ENCODE data around the gene CDK5RAP2. TPM values are rescaled to one million over a fixed set of nuclear protein-coding genes. Genes with fewer than 3 reads are reported as not detected.

The CDK5RAP2 gene
- total RNA-seq, 4 donors from 2014 or later: 41.6 to 77.2 (median 43.2) TPM

- no peak for ATAC-seq
- Histone ChIP-seq H3K4me1 (peaks cover 0 to 26% (median 0%) of the 10 kb centered on the region in 3 donors), H3K27me3 (no peaks in the 10 kb centered on the region), H3K36me3 (peaks cover 0 to 6% of the 10 kb centered on the region in 2 donors), H3K9me3 (no peaks in the 10 kb centered on the region), H3K27ac (no peak overlapping the region), H3K4me3 (no peak overlapping the region)
- TF ChIP-seq POLR2A (IDR thresholded peaks at IDR 0.05) (no peak), EP300 (IDR thresholded peaks at IDR 0.05) (no peak), POLR2AphosphoS5 (IDR thresholded peaks at IDR 0.05) (no peak), CTCF (IDR thresholded peaks at IDR 0.05) (no peak)
- WGBS, 2 donors (ENCODE audit: low coverage in 1 of 2): no CpG with 5 or more reads among the region's 6 CpGs
Observed at GRCh38 chr9:120625222-120625621, 45.3 kb upstream of the CDK5RAP2 start.

GRCh38 chr9:120622790-120623189, 42.8 kb upstream of the CDK5RAP2 start:
- peaks cover 0 to 6% of the 10 kb centered on the region in 2 donors for H3K36me3 ChIP-seq
- H3K27ac ChIP-seq: no peak overlapping the region
- no peak overlapping the region for H3K4me3 ChIP-seq
- no peaks in the 10 kb centered on the region for H3K9me3 ChIP-seq
- no peak for TF ChIP-seq POLR2AphosphoS5 (IDR thresholded peaks at IDR 0.05)
- TF ChIP-seq CTCF (IDR thresholded peaks at IDR 0.05): no peak
- TF ChIP-seq EP300 (IDR thresholded peaks at IDR 0.05): no peak
- no peak for TF ChIP-seq POLR2A (IDR thresholded peaks at IDR 0.05)
- H3K4me1 ChIP-seq: peaks cover 0 to 21% (median 0%) of the 10 kb centered on the region in 3 donors
- no peaks in the 10 kb centered on the region for H3K27me3 ChIP-seq
- no peak for ATAC-seq

GRCh38 chr9:120621941-120622340, 42.0 kb upstream of the CDK5RAP2 start:
- no peaks in the 10 kb centered on the region for H3K9me3 ChIP-seq
- H3K4me1 ChIP-seq: peaks cover 0 to 15% (median 0%) of the 10 kb centered on the region in 3 donors
- ATAC-seq: no peak
- no peaks in the 10 kb centered on the region for H3K27me3 ChIP-seq
- peaks cover 0 to 6% of the 10 kb centered on the region in 2 donors for H3K36me3 ChIP-seq
- WGBS, 2 donors (ENCODE audit: low coverage in 1 of 2): 88 to 89% methylated on average over 1 of the region's 1 CpG
- TF ChIP-seq EP300 (IDR thresholded peaks at IDR 0.05) (no peak), POLR2A (IDR thresholded peaks at IDR 0.05) (no peak), POLR2AphosphoS5 (IDR thresholded peaks at IDR 0.05) (no peak), CTCF (IDR thresholded peaks at IDR 0.05) (no peak)
- H3K27ac ChIP-seq: no peak overlapping the region
- no peak overlapping the region for H3K4me3 ChIP-seq

GRCh38 chr9:120619751-120620655, 40.0 kb upstream of the CDK5RAP2 start:
- Histone ChIP-seq H3K27me3 (no peaks in the 10 kb centered on the region), H3K4me3 (no peak overlapping the region), H3K36me3 (peaks cover 0 to 12% of the 10 kb centered on the region in 2 donors), H3K27ac (no peak overlapping the region), H3K4me1 (peaks cover 0 to 9% (median 0%) of the 10 kb centered on the region in 3 donors), H3K9me3 (no peaks in the 10 kb centered on the region)
- WGBS, 2 donors (ENCODE audit: low coverage in 1 of 2): 42 to 46% methylated on average over 8 of the region's 8 CpGs
- TF ChIP-seq POLR2AphosphoS5 (IDR thresholded peaks at IDR 0.05) (no peak), POLR2A (IDR thresholded peaks at IDR 0.05) (no peak), EP300 (IDR thresholded peaks at IDR 0.05) (no peak), CTCF (IDR thresholded peaks at IDR 0.05) (peak; percentile 74 to 83 (median 80))
- peak; percentile 74 for ATAC-seq
